ENCODE results near the gene NANP.
"Not testable (repeated sequence)": the region's sequence is repeated elsewhere in the genome, so short reads cannot be mapped to it uniquely, and the experiment has no call there.

Gene NANP

GRCh38 chr20:25659999-25660398 is 36.2 kb upstream of the NANP start:
- Histone ChIP-seq H4K91ac (ENCODE audit: low read depth, low read length) (no peak overlapping the region), H2BK12ac (ENCODE audit: low read length) (no peak overlapping the region), H3K14ac (ENCODE audit: low read length) (no peak overlapping the region), H3K4ac (ENCODE audit: low read depth, low read length) (no peak overlapping the region), H2BK5ac (ENCODE audit: low read depth, low read length, poor library complexity) (no peak overlapping the region), H3K23ac (ENCODE audit: low read length) (no peak overlapping the region), H3K79me1 (ENCODE audit: low read length) (no peaks in the 10 kb centered on the region), H3K4me3 (ENCODE audit: low read depth, low read length) (no peak overlapping the region), H3K18ac (ENCODE audit: low read length) (no peak overlapping the region), H2BK120ac (ENCODE audit: insufficient read depth, low read length, poor library complexity) (no peak overlapping the region), H3K27me3 (ENCODE audit: insufficient read depth, low read length) (no peaks in the 10 kb centered on the region), H3K36me3 (ENCODE audit: control insufficient read depth in 1 of 2, insufficient read depth in 2 of 2, low read length in 2 of 2) (no peaks in the 10 kb centered on the region), H2AK5ac (ENCODE audit: low read length) (no peak overlapping the region), H3K9me3 (ENCODE audit: insufficient read depth, low read depth, low read length) (no peaks in the 10 kb centered on the region), H4K12ac (ENCODE audit: low read depth, low read length) (no peak overlapping the region), H3K27ac (ENCODE audit: low read depth, low read length) (no peak overlapping the region), H3K9ac (ENCODE audit: low read length) (no peak overlapping the region), H3K4me1 (ENCODE audit: control insufficient read depth in 1 of 2, insufficient read depth in 2 of 2, low read length in 2 of 2) (no peaks in the 10 kb centered on the region), H3K4me2 (ENCODE audit: low read length) (no peak overlapping the region), H4K8ac (ENCODE audit: low read depth, low read length) (no peak overlapping the region), H3K79me2 (ENCODE audit: control insufficient read depth, insufficient read depth, low read length, poor library complexity) (no peaks in the 10 kb centered on the region), H2AFZ (ENCODE audit: insufficient read depth, low read length, poor library complexity) (no peak overlapping the region)
- no peak for DNase-seq

- Histone ChIP-seq H2BK5ac (ENCODE audit: low read depth, low read length, poor library complexity) (no peak overlapping the region), H2BK12ac (ENCODE audit: low read length) (no peak overlapping the region), H3K4me1 (ENCODE audit: control insufficient read depth in 1 of 2, insufficient read depth in 2 of 2, low read length in 2 of 2) (no peaks in the 10 kb centered on the region), H3K18ac (ENCODE audit: low read length) (no peak overlapping the region), H4K91ac (ENCODE audit: low read depth, low read length) (no peak overlapping the region), H3K4me2 (ENCODE audit: low read length) (no peak overlapping the region), H3K9ac (ENCODE audit: low read length) (no peak overlapping the region), H4K12ac (ENCODE audit: low read depth, low read length) (no peak overlapping the region), H4K8ac (ENCODE audit: low read depth, low read length) (no peak overlapping the region), H2BK120ac (ENCODE audit: insufficient read depth, low read length, poor library complexity) (no peak overlapping the region), H2AFZ (ENCODE audit: insufficient read depth, low read length, poor library complexity) (no peak overlapping the region), H3K9me3 (ENCODE audit: insufficient read depth, low read depth, low read length) (no peaks in the 10 kb centered on the region), H3K36me3 (ENCODE audit: control insufficient read depth in 1 of 2, insufficient read depth in 2 of 2, low read length in 2 of 2) (no peaks in the 10 kb centered on the region), H3K14ac (ENCODE audit: low read length) (no peak overlapping the region), H3K4me3 (ENCODE audit: low read depth, low read length) (no peak overlapping the region), H2AK5ac (ENCODE audit: low read length) (no peak overlapping the region), H3K79me2 (ENCODE audit: control insufficient read depth, insufficient read depth, low read length, poor library complexity) (no peaks in the 10 kb centered on the region), H3K79me1 (ENCODE audit: low read length) (no peaks in the 10 kb centered on the region), H3K27ac (ENCODE audit: low read depth, low read length) (no peak overlapping the region), H3K27me3 (ENCODE audit: insufficient read depth, low read length) (no peaks in the 10 kb centered on the region), H3K23ac (ENCODE audit: low read length) (no peak overlapping the region), H3K4ac (ENCODE audit: low read depth, low read length) (no peak overlapping the region)
- DNase-seq = no peak
These were observed 30.7 kb upstream of the NANP start for GRCh38 chr20:25654487-25654886.

GRCh38 chr20:25652866-25653265 is 29.1 kb upstream of the NANP start:
- H3K4ac ChIP-seq (ENCODE audit: low read depth, low read length); H2BK5ac ChIP-seq (ENCODE audit: low read depth, low read length, poor library complexity); H4K91ac ChIP-seq (ENCODE audit: low read depth, low read length); H3K4me1 ChIP-seq (ENCODE audit: control insufficient read depth in 1 of 2, insufficient read depth in 2 of 2, low read length in 2 of 2); H3K14ac ChIP-seq (ENCODE audit: low read length); DNase-seq; H3K36me3 ChIP-seq (ENCODE audit: control insufficient read depth in 1 of 2, insufficient read depth in 2 of 2, low read length in 2 of 2); H3K9me3 ChIP-seq (ENCODE audit: insufficient read depth, low read depth, low read length); H2BK120ac ChIP-seq (ENCODE audit: insufficient read depth, low read length, poor library complexity); H4K8ac ChIP-seq (ENCODE audit: low read depth, low read length); H3K79me1 ChIP-seq (ENCODE audit: low read length); H3K79me2 ChIP-seq (ENCODE audit: control insufficient read depth, insufficient read depth, low read length, poor library complexity); H3K27me3 ChIP-seq (ENCODE audit: insufficient read depth, low read length); H3K27ac ChIP-seq (ENCODE audit: low read depth, low read length); H3K18ac ChIP-seq (ENCODE audit: low read length); H2AK5ac ChIP-seq (ENCODE audit: low read length); H3K23ac ChIP-seq (ENCODE audit: low read length); H3K4me2 ChIP-seq (ENCODE audit: low read length); H3K9ac ChIP-seq (ENCODE audit: low read length); H2BK12ac ChIP-seq (ENCODE audit: low read length); H3K4me3 ChIP-seq (ENCODE audit: low read depth, low read length); H4K12ac ChIP-seq (ENCODE audit: low read depth, low read length); H2AFZ ChIP-seq (ENCODE audit: insufficient read depth, low read length, poor library complexity): not testable (repeated sequence)
- no CpG with 5 or more reads among the region's 4 CpGs for WGBS (ENCODE audit: extremely low coverage, insufficient coverage, insufficient read length)

GRCh38 chr20:25644814-25645213 is 21.0 kb upstream of the NANP start:
- DNase-seq = no peak
- Histone ChIP-seq H3K27ac (ENCODE audit: low read depth, low read length) (no peak overlapping the region), H3K18ac (ENCODE audit: low read length) (no peak overlapping the region), H2AFZ (ENCODE audit: insufficient read depth, low read length, poor library complexity) (no peak overlapping the region), H4K8ac (ENCODE audit: low read depth, low read length) (no peak overlapping the region), H2BK5ac (ENCODE audit: low read depth, low read length, poor library complexity) (no peak overlapping the region), H3K27me3 (ENCODE audit: insufficient read depth, low read length) (no peaks in the 10 kb centered on the region), H3K9me3 (ENCODE audit: insufficient read depth, low read depth, low read length) (no peaks in the 10 kb centered on the region), H2BK120ac (ENCODE audit: insufficient read depth, low read length, poor library complexity) (no peak overlapping the region), H4K12ac (ENCODE audit: low read depth, low read length) (no peak overlapping the region), H3K79me1 (ENCODE audit: low read length) (no peaks in the 10 kb centered on the region), H3K4me2 (ENCODE audit: low read length) (no peak overlapping the region), H2BK12ac (ENCODE audit: low read length) (no peak overlapping the region), H3K4me3 (ENCODE audit: low read depth, low read length) (no peak overlapping the region), H3K9ac (ENCODE audit: low read length) (no peak overlapping the region), H3K4ac (ENCODE audit: low read depth, low read length) (no peak overlapping the region), H2AK5ac (ENCODE audit: low read length) (no peak overlapping the region), H3K23ac (ENCODE audit: low read length) (no peak overlapping the region), H3K4me1 (ENCODE audit: control insufficient read depth in 1 of 2, insufficient read depth in 2 of 2, low read length in 2 of 2) (no peaks in the 10 kb centered on the region), H3K79me2 (ENCODE audit: control insufficient read depth, insufficient read depth, low read length, poor library complexity) (no peaks in the 10 kb centered on the region), H3K14ac (ENCODE audit: low read length) (no peak overlapping the region), H4K91ac (ENCODE audit: low read depth, low read length) (no peak overlapping the region), H3K36me3 (ENCODE audit: control insufficient read depth in 1 of 2, insufficient read depth in 2 of 2, low read length in 2 of 2) (no peaks in the 10 kb centered on the region)
- no CpG with 5 or more reads among the region's 3 CpGs for WGBS (ENCODE audit: extremely low coverage, insufficient coverage, insufficient read length)

GRCh38 chr20:25643716-25644115 is 19.9 kb upstream of the NANP start:
- Histone ChIP-seq H3K4me1 (ENCODE audit: control insufficient read depth in 1 of 2, insufficient read depth in 2 of 2, low read length in 2 of 2) (no peaks in the 10 kb centered on the region), H3K4me3 (ENCODE audit: low read depth, low read length) (no peak overlapping the region), H2BK12ac (ENCODE audit: low read length) (no peak overlapping the region), H4K8ac (ENCODE audit: low read depth, low read length) (no peak overlapping the region), H3K23ac (ENCODE audit: low read length) (no peak overlapping the region), H4K91ac (ENCODE audit: low read depth, low read length) (no peak overlapping the region), H3K79me2 (ENCODE audit: control insufficient read depth, insufficient read depth, low read length, poor library complexity) (no peaks in the 10 kb centered on the region), H2BK120ac (ENCODE audit: insufficient read depth, low read length, poor library complexity) (no peak overlapping the region), H2BK5ac (ENCODE audit: low read depth, low read length, poor library complexity) (no peak overlapping the region), H3K27ac (ENCODE audit: low read depth, low read length) (no peak overlapping the region), H3K36me3 (ENCODE audit: control insufficient read depth in 1 of 2, insufficient read depth in 2 of 2, low read length in 2 of 2) (no peaks in the 10 kb centered on the region), H3K18ac (ENCODE audit: low read length) (no peak overlapping the region), H3K14ac (ENCODE audit: low read length) (no peak overlapping the region), H3K9me3 (ENCODE audit: insufficient read depth, low read depth, low read length) (no peaks in the 10 kb centered on the region), H3K79me1 (ENCODE audit: low read length) (no peaks in the 10 kb centered on the region), H3K4me2 (ENCODE audit: low read length) (no peak overlapping the region), H3K27me3 (ENCODE audit: insufficient read depth, low read length) (no peaks in the 10 kb centered on the region), H3K4ac (ENCODE audit: low read depth, low read length) (no peak overlapping the region), H2AFZ (ENCODE audit: insufficient read depth, low read length, poor library complexity) (no peak overlapping the region), H4K12ac (ENCODE audit: low read depth, low read length) (no peak overlapping the region), H3K9ac (ENCODE audit: low read length) (no peak overlapping the region), H2AK5ac (ENCODE audit: low read length) (no peak overlapping the region)
- no peak for DNase-seq
